Mesendoderm (in vitro differentiated cells): ENCODE measurements around the gene MOB3B.

Experiments used
- DNase-seq: peaks from one replicate; pipeline ENCODE4 v3.0.0; 2013
- H2AK5ac ChIP-seq: 2 replicates; pipeline ENCODE4 v1.6.1; 2013; ENCODE audit warnings: low read length, inconsistent platforms
- H2BK120ac ChIP-seq: 2 replicates; pipeline ENCODE4 v1.6.1; 2013; ENCODE audit warnings: low read depth, mild to moderate bottlenecking, low read length, moderate library complexity, mixed read lengths
- H2BK15ac ChIP-seq: replicated peaks from 2 replicates; pipeline ENCODE4 v1.6.1; 2013; ENCODE audit warnings: low read depth, mild to moderate bottlenecking, moderate library complexity
- H2BK5ac ChIP-seq: 2 replicates; pipeline ENCODE4 v1.6.1; 2013; ENCODE audit warnings: low read length, inconsistent platforms
- H3K18ac ChIP-seq: 2 replicates; pipeline ENCODE4 v1.6.1; 2013; ENCODE audit warnings: mild to moderate bottlenecking, low read length, mixed read lengths
- H3K23ac ChIP-seq: one replicate; pipeline ENCODE4 v1.6.1; 2013; ENCODE audit warnings: low read length
- H3K27ac ChIP-seq: 2 replicates; pipeline ENCODE4 v1.5.1; 2013; ENCODE audit warnings: low read depth, mild to moderate bottlenecking, inconsistent platforms, low read length, moderate library complexity
- H3K27me3 ChIP-seq: 2 replicates; pipeline ENCODE4 v1.6.1; 2013; ENCODE audit warnings: low read length, control low read depth, mild to moderate bottlenecking, inconsistent platforms; ENCODE audit not compliant: insufficient read depth, poor library complexity
- H3K36me3 ChIP-seq: 2 replicates; pipeline ENCODE4 v1.6.1; 2013; ENCODE audit warnings: low read length, inconsistent platforms; ENCODE audit not compliant: control insufficient read depth, insufficient read depth
- H3K4ac ChIP-seq: one replicate; pipeline ENCODE4 v1.6.1; 2013; ENCODE audit warnings: low read depth, mild to moderate bottlenecking, low read length, moderate library complexity
- H3K4me1 ChIP-seq: 2 replicates; pipeline ENCODE4 v1.6.1; 2013; ENCODE audit warnings: low read depth, low read length, inconsistent platforms; ENCODE audit not compliant: control insufficient read depth
- H3K4me2 ChIP-seq: 2 replicates; pipeline ENCODE4 v1.6.1; 2013; ENCODE audit warnings: low read length
- H3K4me3 ChIP-seq: 2 replicates; pipeline ENCODE4 v1.5.1; 2013; ENCODE audit warnings: mild to moderate bottlenecking, low read length
- H3K56ac ChIP-seq: one replicate; pipeline ENCODE4 v1.6.1; 2013; ENCODE audit warnings: low read length
- H3K79me1 ChIP-seq: 2 replicates; pipeline ENCODE4 v1.6.1; 2013; ENCODE audit warnings: low read length, inconsistent platforms
- H3K79me2 ChIP-seq: 2 replicates; pipeline ENCODE4 v1.6.1; 2013; ENCODE audit warnings: mild to moderate bottlenecking, low read length; ENCODE audit not compliant: control insufficient read depth, insufficient read depth
- H3K9ac ChIP-seq: 2 replicates; pipeline ENCODE4 v1.6.1; 2013; ENCODE audit warnings: low read length, inconsistent platforms
- H4K5ac ChIP-seq: one replicate; pipeline ENCODE4 v1.6.1; 2013; ENCODE audit warnings: low read length
- H4K8ac ChIP-seq: one replicate; pipeline ENCODE4 v1.6.1; 2013; ENCODE audit warnings: low read depth, mild to moderate bottlenecking, control low read depth, low read length, moderate library complexity
- WGBS: extraction: QIAGEN DNeasy Blood & Tissue Kit; methylation state at CpG from one replicate; pipeline ENCODE4 v1.1.7; 2013; ENCODE audit warnings: low lambda C conversion rate, missing lambda C conversion rate; ENCODE audit not compliant: insufficient coverage; ENCODE audit errors: extremely low coverage; 5-methylcytosine and 5-hydroxymethylcytosine counted together

The MOB3B gene

DNA sequence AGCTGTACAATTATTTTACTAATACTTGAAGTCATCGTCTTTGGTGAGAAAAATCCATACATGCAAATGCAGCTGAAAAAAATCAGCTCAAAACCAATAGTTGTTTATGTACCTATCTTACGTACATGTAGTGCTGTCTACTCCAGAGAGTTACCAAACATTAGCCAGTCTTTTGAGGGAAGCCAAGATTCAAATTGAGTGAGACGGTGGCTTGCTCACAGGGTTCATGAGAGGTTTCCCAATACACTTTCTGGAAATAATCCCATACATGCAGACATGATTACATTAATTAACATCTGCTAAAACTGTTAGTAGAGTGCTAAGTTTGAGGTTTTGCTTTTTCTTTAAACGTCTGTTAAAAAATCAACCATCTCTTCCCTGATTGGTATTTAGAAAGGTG, 41.4 kb upstream of the MOB3B start:
- H2AK5ac ChIP-seq = no peak overlapping the region
- WGBS = no CpG with 5 or more reads among the region's 4 CpGs
- no peak overlapping the region for H3K4ac ChIP-seq
- no peaks in the 10 kb centered on the region for H3K27me3 ChIP-seq
- H3K9ac ChIP-seq = no peak overlapping the region
- H3K36me3 ChIP-seq = no peaks in the 10 kb centered on the region
- no peak overlapping the region for H3K4me3 ChIP-seq
- no peak overlapping the region for H4K5ac ChIP-seq
- no peaks in the 10 kb centered on the region for H3K4me1 ChIP-seq
- no peak overlapping the region for H3K27ac ChIP-seq
- DNase-seq = no peak
- no peak overlapping the region for H4K8ac ChIP-seq
- no peak overlapping the region for H3K23ac ChIP-seq
- H2BK120ac ChIP-seq = no peak overlapping the region
- H3K79me2 ChIP-seq = no peaks in the 10 kb centered on the region
- no peak overlapping the region for H3K56ac ChIP-seq
- no peak overlapping the region for H3K4me2 ChIP-seq
- H3K18ac ChIP-seq = no peak overlapping the region
- no peak overlapping the region for H2BK15ac ChIP-seq
- no peak overlapping the region for H2BK5ac ChIP-seq
- peaks cover 2% of the 10 kb centered on the region for H3K79me1 ChIP-seq

- Histone ChIP-seq H3K79me2 (no peaks in the 10 kb centered on the region), H2BK120ac (no peak overlapping the region), H3K4me1 (no peaks in the 10 kb centered on the region), H3K56ac (no peak overlapping the region), H3K9ac (no peak overlapping the region), H3K27ac (no peak overlapping the region), H4K5ac (no peak overlapping the region), H2AK5ac (no peak overlapping the region), H3K23ac (no peak overlapping the region), H3K4me3 (no peak overlapping the region), H4K8ac (no peak overlapping the region), H3K79me1 (peaks cover 2% of the 10 kb centered on the region), H2BK5ac (no peak overlapping the region), H3K4ac (no peak overlapping the region), H3K27me3 (no peaks in the 10 kb centered on the region), H3K36me3 (no peaks in the 10 kb centered on the region), H2BK15ac (no peak overlapping the region), H3K18ac (no peak overlapping the region), H3K4me2 (no peak overlapping the region)
- WGBS = no CpG with 5 or more reads among the region's 2 CpGs
- DNase-seq = no peak
Measured at GRCh38 chr9:27569406-27569805, 39.8 kb upstream of the MOB3B start.

DNA sequence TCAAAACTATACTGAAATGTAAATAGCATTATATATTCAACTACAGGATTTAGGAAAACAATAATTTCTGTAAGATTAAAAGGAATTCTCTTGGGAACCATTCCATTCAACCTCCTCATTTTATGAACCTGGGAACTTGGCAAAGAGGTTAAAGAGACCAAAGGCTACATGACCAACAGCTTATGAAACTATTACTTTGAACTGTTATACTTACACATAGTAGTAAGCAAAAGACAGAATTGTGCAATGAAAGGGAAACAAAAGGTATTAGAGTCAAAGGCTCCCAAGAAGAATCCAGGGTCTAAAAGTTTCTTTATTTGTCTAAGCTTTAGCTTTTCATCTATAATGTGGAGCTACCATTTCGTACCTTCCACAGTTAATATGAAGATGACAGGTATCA, 36.5 kb upstream of the MOB3B start:
- no peak overlapping the region for H4K8ac ChIP-seq
- no CpG with 5 or more reads among the region's 1 CpG for WGBS

GRCh38 chr9:27565696-27566095, 36.1 kb upstream of the MOB3B start:
- Histone ChIP-seq H3K4me3 (no peak overlapping the region), H3K79me2 (no peaks in the 10 kb centered on the region), H3K9ac (no peak overlapping the region), H4K5ac (no peak overlapping the region), H3K4me1 (no peaks in the 10 kb centered on the region), H3K27me3 (no peaks in the 10 kb centered on the region), H3K4ac (no peak overlapping the region), H2BK15ac (no peak overlapping the region), H3K56ac (no peak overlapping the region), H2AK5ac (no peak overlapping the region), H3K36me3 (no peaks in the 10 kb centered on the region), H3K23ac (no peak overlapping the region), H3K79me1 (no peaks in the 10 kb centered on the region), H2BK120ac (no peak overlapping the region), H3K18ac (no peak overlapping the region), H2BK5ac (no peak overlapping the region), H4K8ac (no peak overlapping the region), H3K27ac (no peak overlapping the region), H3K4me2 (no peak overlapping the region)
- no peak for DNase-seq

More for the DNA sequence above, 36.5 kb upstream of the MOB3B start:
- Histone ChIP-seq H3K36me3 (no peaks in the 10 kb centered on the region), H3K4ac (no peak overlapping the region), H3K18ac (no peak overlapping the region), H3K4me2 (no peak overlapping the region), H3K9ac (no peak overlapping the region), H3K56ac (no peak overlapping the region), H3K23ac (no peak overlapping the region), H4K5ac (no peak overlapping the region), H2AK5ac (no peak overlapping the region), H3K79me1 (no peaks in the 10 kb centered on the region), H2BK15ac (no peak overlapping the region), H3K79me2 (no peaks in the 10 kb centered on the region), H3K27ac (no peak overlapping the region), H2BK120ac (no peak overlapping the region), H3K27me3 (no peaks in the 10 kb centered on the region), H2BK5ac (no peak overlapping the region), H3K4me3 (no peak overlapping the region), H3K4me1 (no peaks in the 10 kb centered on the region)
- DNase-seq = no peak

DNA sequence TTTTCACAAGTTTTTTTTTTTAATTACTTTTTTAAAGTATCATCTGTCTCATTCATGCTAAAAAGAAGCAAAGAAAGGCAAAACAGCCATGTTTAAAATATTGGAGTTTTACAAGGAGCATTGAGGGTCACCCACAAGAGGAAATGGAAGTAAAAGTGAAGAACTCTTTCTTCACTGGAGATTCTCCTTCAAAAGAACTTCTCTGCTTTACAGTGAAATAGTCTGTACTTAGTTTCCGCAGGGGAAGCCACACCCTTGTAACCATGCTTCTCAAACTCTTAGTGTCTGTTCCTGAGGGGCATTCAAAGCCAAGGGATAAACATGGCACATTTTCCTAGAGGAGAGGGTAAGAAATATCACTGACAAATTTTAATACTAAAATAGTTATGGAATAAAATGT, 35.1 kb upstream of the MOB3B start:
- no peak overlapping the region for H4K8ac ChIP-seq
- no peak overlapping the region for H4K5ac ChIP-seq
- no CpG with 5 or more reads among the region's 1 CpG for WGBS
- no peak overlapping the region for H2AK5ac ChIP-seq
- no peaks in the 10 kb centered on the region for H3K36me3 ChIP-seq
- no peak overlapping the region for H2BK120ac ChIP-seq
- H3K18ac ChIP-seq = no peak overlapping the region
- no peaks in the 10 kb centered on the region for H3K27me3 ChIP-seq
- no peak overlapping the region for H3K4ac ChIP-seq
- no peak overlapping the region for H2BK5ac ChIP-seq
- H3K4me1 ChIP-seq = no peaks in the 10 kb centered on the region
- H3K4me2 ChIP-seq = no peak overlapping the region
- DNase-seq = no peak
- no peak overlapping the region for H2BK15ac ChIP-seq
- H3K79me2 ChIP-seq = no peaks in the 10 kb centered on the region
- no peaks in the 10 kb centered on the region for H3K79me1 ChIP-seq
- no peak overlapping the region for H3K23ac ChIP-seq
- H3K56ac ChIP-seq = no peak overlapping the region
- no peak overlapping the region for H3K27ac ChIP-seq
- H3K9ac ChIP-seq = no peak overlapping the region
- H3K4me3 ChIP-seq = no peak overlapping the region

- H3K27ac ChIP-seq = no peak overlapping the region
- no peak overlapping the region for H2AK5ac ChIP-seq
- no peaks in the 10 kb centered on the region for H3K4me1 ChIP-seq
- no peak overlapping the region for H2BK5ac ChIP-seq
- no CpG with 5 or more reads among the region's 4 CpGs for WGBS
- no peak overlapping the region for H3K23ac ChIP-seq
- no peak overlapping the region for H4K8ac ChIP-seq
- no peaks in the 10 kb centered on the region for H3K79me1 ChIP-seq
- H3K18ac ChIP-seq = no peak overlapping the region
- no peak overlapping the region for H3K4ac ChIP-seq
- no peaks in the 10 kb centered on the region for H3K36me3 ChIP-seq
- no peak overlapping the region for H4K5ac ChIP-seq
- no peak overlapping the region for H2BK120ac ChIP-seq
- H3K4me3 ChIP-seq = no peak overlapping the region
- no peak overlapping the region for H3K4me2 ChIP-seq
- no peaks in the 10 kb centered on the region for H3K27me3 ChIP-seq
- no peak for DNase-seq
- no peak overlapping the region for H2BK15ac ChIP-seq
- H3K79me2 ChIP-seq = no peaks in the 10 kb centered on the region
- H3K9ac ChIP-seq = no peak overlapping the region
- H3K56ac ChIP-seq = no peak overlapping the region
Measured at GRCh38 chr9:27563738-27564430, 34.3 kb upstream of the MOB3B start.
